ENCODE measurements around the gene OR2T3.
"Not testable (repeated sequence)": the region's sequence is repeated elsewhere in the genome, so short reads cannot be mapped to it uniquely, and the experiment has no call there.

Gene OR2T3, protein sequence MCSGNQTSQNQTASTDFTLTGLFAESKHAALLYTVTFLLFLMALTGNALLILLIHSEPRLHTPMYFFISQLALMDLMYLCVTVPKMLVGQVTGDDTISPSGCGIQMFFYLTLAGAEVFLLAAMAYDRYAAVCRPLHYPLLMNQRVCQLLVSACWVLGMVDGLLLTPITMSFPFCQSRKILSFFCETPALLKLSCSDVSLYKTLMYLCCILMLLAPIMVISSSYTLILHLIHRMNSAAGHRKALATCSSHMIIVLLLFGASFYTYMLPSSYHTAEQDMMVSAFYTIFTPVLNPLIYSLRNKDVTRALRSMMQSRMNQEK

DNA sequence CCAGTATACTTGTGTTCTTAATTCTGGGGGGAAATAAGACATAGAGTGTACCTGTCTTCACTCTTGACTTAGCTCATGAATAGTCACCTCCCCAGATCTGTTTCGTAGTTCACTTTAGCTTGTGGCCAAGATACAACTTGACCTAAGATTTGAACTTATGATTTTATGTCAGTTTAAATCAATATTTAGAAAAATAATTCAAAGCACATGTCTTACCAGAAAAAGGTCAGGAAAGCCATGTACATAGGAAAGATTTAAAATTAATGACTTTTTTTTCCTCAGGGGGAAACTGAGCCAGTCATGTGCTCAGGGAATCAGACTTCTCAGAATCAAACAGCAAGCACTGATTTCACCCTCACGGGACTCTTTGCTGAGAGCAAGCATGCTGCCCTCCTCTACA is at the start of gene OR2T3:
TSS of gene OR2T3 (plus strand) at position 301 of the 400 bp plus-strand sequence. CDS start at position 301, 0 bp downstream.
- not testable (repeated sequence) for DNase-seq

DNA sequence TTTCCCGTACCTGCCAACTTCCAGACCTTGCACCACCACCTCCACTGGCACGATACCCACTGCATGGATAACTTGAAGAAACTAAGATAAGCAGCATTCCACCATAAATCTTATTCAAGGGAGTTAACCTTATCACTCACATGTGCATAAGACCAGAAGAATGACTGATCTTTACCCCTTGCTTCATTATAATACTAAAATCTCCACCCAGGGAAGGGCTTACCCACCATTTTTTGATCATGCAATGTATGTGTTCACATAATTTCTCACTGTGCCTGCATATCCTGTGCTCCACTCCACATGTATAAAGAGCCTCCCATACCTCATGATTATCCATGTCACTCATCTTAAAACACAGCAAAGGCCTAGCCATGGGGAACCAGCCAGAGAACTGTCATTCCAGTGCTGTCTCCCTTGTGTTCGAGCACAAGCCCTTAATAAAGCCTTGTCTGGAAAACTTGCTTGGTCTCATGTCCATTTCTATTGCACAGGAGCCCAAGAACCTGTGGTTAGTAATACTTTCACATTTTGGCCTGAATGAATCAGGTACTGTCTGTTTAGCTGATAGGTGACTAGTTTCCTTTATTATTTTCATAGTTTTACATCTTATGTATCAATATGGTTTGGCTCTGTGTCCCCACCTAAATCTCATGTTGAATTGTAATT is 45.5 kb upstream of the OR2T3 start:
- not testable (repeated sequence) for DNase-seq

DNA sequence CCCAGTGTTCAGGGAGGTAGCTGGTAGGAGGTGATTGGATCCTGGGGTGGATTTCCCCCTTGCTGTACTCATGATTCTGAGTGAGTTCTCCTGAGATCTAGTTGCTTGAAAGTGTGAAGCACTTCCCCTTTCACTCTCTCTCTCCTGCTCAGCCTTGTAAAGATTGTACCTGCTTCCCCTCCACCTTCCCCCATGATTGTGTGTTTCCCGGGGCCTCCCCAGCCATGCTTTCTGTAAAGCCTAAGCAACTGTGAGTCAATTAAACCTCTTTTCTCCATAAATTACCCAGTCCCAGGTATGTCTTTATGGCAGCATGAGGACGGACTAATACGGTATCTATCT is 45.0 kb upstream of the OR2T3 start:
- DNase-seq: not testable (repeated sequence)

DNA sequence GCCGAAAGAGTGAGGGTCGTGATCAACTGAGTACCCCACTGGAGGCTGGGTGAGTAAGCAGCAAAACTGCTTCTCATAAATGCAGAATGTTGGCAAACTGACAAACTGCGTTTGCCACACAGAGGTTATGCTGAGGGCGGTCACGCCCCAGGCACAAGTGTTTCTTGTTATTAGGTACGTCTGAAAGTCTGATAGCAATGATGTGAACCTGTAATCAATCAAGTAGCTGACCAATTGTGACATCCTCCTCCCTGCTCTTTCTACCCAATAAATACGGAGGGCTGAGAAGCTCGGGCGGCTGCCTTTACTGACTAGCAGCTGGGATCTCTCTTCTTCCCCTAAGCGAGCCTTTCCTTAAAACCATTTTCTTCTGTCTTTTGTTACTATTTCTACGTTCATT is 41.5 kb upstream of the OR2T3 start:
- not testable (repeated sequence) for DNase-seq

DNA sequence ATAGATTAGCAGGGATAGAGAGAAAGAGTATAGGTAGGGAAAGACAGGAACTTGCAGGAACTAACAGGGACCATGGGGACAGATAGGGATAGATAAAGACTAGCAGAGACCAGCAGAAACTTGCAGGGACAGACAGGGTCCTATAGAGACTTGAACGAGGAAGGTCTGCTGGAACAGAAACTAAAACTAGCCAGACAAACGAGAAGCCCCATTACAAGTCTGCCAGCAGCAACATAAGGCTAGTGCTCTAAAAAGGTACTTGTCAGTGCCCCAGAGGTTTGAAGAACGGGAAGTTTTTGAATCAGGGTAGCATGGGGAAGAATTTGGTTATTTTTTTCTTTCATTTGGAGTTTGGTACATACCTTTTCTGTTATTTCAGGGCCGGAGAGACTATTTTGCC is 41.0 kb upstream of the OR2T3 start:
- DNase-seq: not testable (repeated sequence)

DNA sequence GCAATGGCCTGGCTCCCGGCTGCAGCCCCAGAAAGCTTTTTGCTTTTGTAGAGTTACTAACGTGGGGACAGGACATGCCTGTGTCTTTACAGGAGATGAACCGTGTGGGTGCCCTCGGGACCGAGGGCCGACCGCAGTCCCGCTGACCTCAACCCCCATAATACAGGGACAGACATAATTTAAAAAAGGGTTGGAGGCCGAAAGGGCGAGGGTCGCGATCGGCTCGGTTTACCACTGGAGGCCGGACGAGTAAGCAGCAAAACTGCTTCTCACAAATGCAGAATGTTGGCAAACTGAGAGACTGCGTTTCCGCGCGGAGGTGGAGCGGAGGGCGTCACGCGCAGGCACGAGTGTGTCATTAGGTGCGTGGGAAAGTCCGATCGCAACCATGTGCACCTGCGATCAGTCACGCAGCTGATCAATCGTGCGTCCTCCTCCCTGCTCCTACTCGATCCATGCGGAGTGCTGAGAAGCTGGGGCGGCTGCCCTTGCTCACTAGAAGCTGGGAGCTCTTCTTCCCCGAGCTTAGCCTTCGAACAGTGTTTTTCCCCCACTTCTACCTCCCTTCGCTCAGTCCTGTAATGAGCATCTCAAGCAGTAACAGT is 39.2 kb upstream of the OR2T3 start:
- DNase-seq: not testable (repeated sequence)

DNA sequence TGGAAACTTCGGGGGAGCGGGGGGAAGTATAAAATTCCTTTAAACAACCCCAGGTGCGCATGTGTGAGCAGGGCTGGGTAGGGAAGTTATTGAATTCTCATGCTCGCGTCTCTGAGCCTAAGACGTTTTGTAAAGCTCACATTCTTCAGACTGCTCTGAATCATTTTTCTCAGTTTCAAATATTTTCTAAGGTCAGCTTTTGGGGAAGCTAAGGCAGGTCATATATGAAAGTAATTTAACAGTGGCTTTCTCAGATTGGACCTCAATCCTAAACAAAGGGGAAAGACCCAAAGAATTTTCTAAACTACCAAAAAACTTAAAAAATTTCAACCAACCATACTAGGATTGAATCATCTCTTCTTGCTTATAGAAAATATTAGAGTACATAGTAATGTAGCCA is 38.2 kb upstream of the OR2T3 start:
- not testable (repeated sequence) for DNase-seq

DNA sequence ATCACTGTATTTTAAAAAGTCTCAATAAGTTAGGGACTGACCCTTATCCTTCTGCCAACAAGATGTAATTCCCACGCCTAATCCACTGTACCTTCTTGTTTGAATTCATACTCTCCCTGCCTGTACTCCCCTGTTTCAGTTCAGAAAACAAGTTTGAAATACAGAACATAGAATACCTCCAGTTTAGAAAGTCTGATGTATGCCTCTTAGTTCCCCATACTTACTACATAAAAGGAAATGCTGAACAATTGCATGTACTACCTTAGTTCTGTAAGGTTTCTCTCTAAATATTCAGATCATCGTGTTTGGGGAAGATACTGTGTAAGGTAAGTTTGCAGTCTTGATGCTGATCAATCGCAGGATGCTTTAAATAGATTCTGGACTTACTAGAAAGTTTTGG is 36.8 kb upstream of the OR2T3 start:
- not testable (repeated sequence) for DNase-seq

DNA sequence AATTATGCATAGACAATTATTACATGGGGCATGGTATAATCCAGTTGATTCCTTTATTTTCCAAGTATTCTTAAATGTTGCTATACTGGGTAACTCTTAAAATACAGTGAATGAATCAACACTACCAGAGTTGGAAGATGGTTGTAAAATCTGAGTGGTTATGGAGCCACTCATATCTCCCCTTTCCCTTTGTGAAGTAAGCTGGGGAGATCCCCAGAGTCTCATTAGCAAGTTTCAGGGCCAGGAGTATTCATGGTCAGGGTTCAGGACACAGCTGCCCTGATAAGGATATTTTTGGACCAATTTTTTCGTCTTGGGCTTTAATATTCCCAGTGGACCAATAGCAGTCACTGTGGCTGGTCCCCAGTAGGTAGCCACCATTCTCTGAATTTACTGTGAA is 34.5 kb upstream of the OR2T3 start:
- DNase-seq: not testable (repeated sequence)

DNA sequence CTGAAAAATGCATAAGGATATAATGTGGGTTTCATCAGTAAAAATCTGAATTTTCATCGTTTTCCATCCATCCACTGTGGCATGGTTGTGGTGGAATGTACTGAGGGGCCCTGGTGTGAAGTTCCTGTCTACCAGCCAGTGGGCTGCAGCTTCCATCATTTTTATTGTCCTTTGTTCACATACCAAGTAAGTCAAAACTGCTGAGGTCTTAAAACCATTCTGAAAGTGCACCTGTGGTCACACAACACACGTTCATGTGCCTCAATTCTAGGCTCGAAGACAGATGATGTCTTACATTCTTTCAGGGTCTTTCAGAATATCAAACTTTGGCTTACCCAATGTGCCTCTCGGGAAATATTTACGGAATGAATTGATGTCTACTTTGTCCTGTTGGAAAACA is 33.9 kb upstream of the OR2T3 start:
- not testable (repeated sequence) for DNase-seq

DNA sequence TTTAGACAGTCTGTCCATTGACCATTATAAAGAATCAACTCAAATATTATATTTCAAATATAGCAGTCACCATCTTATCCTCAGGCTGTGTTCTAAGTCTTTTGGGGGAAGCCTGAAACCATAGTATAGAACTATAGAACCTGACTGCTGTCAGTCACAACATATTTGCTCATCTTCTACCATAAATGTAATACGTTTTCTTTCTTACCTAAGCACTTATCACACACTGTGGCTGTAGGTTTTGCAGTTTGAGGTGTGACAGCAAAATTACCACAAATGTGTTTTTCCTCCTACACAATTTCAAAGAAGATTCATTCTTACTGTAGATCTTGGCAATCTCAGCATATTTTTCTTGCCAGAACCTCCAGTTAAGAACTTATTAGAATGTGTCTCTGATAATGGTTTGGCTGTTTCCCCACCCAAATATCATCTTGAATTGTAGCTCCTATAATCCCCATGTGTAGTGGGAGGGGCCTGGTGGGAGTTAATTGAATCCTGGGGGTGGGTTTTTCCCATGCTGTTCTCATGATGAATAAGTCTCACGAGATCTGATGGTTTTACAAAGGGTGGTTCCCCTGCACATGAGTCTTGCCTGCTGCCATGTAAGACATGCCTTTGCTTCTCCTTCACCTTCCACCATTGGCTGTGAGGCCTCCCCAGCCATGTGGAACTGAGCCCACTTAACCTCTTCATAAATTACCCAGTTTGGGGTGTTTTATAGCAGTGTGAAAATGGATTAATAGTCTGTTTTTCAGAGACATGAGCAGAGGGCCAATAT is 30.5 kb upstream of the OR2T3 start:
- DNase-seq: not testable (repeated sequence)

DNA sequence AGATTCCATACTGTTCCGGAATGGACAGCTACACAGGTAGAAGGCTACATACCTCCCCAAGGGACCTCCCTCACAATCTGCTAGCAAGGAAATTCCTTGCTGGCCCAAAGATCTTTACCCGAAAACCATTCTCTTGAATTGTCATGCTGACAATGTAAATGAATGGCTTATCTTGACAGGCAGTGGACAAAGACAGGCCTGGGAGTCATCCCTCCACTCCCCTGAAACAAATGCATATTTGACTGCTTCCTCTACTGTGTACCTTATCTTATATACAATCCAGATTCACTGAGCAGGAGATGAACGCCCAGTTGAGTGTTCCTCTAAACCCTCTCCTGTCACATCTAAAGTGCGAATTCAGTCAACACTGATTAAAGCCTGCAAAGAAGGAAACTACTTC is 28.5 kb upstream of the OR2T3 start:
- not testable (repeated sequence) for DNase-seq

DNA sequence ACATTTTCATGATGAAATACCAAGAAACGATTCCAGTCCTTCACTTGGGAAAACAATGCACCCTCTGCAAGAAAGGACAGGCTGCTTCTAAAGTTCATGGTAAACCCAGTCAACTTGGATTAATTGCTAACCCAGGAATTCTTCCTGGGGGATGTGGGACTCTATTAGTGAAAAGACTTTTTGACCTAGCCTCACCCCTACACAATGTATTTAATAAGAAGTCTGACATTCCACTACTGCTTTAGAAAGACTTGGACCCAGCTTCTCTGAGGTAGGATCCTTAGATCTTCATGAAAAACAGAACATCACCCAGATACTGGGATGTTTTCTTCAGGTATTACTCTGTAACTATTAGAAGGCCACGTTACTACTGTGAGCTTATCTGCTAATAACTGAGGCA is 27.8 kb upstream of the OR2T3 start, which contains the start of gene OR2T2:
TSS of gene OR2T2 (plus strand) at position 239 of the 400 bp plus-strand sequence. CDS start 7,161 bp downstream, outside the sequence.
- not testable (repeated sequence) for DNase-seq

DNA sequence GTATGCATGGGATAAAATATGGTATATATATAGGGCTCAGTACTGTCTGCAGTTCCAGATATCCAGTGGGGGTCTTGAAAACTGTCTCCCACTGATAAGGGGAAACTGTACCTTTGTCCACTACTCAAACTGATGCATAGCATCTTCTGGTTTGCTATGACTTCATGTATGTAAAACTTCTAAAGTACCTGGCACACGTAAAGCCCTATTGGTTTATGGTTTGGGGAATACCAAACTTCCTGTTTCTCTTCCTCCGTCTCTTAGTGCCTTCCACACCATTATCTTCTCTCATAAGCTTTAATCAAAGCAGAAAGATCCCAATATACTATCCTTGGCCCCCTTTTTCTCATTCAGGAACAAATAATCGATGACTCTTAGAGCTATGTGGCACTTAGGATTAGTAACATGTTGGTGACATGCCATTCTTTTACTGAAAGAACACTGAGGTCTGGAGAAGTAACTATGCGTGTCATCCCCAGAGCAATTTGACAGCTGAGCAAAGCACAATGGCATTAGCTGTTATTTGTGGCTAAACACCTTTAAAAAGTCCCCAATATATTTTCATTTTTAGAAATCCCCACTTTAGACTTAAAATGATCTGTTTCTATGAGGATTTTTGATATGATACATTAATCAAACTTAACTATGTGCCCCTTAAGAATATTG is 24.6 kb upstream of the OR2T3 start:
- not testable (repeated sequence) for DNase-seq

DNA sequence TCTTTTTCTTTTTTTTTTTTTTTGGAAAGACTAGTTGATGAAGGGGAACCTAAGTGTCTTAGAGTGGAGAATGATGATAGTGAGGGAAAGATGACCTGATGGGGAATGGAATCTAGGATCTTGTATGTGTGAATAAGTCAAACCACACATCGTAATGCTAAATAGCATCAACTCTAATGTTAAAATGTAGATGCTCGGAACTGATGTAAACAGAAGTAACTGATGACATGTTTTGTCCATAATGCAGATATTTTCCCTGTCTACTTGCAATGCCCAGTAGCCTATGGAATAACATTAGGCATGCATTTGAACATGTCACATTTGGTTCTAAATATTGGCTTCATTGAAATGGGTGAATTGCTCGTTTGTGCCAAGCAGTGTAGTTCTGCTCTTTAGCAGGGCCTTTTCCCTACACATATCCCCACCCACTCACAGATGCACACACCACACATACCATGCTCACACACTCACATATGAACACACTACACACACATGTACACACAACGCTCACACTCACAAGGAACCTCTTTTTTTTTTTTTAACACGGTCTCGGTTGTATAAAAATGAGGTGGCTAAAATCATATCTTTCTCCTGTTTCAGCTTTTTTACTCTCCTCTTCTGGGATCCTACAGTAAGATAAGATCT is 23.2 kb upstream of the OR2T3 start:
- DNase-seq: not testable (repeated sequence)

DNA sequence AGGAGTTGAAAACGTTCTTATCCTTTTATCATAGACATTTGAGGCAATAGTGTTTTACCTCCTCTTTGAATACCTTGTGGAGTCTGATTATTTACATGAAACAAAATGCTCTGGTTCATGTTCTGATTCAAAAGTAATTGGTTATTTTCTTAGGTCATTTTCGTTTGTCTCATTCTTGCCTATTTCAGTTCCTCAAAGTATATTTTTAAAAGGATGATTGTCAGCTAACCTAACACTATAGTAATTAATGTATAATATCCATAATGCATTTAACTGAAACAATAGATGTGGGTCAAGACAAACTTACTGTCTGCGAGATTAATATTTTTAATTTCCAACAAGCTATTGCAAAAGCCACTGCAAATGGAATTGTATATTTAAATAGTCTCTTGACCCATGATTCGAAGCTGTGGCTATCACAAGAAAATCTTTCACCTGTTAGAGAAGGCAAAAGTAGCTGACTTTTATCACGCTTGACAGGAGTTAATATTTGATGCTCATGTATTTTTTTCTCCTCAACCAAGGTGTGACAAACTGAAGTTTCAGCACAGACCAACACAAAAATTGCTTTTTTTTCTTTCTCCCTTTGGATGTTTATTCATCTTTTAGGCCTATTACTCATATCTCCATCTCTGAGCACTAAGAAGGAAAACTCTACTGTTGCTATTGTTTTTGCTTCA is 22.5 kb upstream of the OR2T3 start:
- DNase-seq: not testable (repeated sequence)

DNA sequence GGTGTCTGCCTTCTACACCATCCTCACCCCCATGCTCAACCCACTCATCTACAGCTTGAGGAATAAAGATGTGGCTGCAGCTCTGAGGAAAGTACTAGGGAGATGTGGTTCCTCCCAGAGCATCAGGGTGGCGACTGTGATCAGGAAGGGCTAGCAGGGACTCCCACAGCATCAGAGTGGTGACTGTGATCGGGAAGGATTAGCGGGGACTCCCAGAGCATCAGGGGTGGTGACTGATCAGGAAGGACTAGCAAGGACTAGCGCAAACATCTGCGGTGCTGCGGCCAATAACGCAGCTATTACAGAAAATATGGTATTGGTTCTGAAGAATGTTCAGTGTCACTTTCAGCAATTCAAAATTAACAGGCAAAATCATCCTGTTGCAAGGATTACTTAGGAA is 19.5 kb upstream of the OR2T3 start:
- DNase-seq: not testable (repeated sequence)

DNA sequence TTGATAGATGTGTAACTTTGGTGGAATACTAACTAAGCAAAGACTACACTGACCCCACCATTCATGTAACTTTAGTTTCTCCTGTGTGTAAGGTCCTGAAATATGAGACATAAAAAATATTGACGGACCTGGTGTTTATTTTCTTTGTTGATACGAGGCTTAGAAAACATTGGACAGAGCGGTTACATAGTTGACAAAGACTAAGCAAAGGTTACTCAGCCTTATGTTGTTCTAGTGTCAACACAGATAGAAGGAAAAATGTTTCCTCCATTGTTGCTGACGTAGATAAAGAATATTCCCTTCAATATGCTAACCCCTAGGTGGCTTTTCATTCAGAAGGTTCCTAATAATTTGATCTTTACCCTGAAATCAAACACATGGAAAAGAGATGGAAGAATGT is 18.1 kb upstream of the OR2T3 start:
- DNase-seq: not testable (repeated sequence)

DNA sequence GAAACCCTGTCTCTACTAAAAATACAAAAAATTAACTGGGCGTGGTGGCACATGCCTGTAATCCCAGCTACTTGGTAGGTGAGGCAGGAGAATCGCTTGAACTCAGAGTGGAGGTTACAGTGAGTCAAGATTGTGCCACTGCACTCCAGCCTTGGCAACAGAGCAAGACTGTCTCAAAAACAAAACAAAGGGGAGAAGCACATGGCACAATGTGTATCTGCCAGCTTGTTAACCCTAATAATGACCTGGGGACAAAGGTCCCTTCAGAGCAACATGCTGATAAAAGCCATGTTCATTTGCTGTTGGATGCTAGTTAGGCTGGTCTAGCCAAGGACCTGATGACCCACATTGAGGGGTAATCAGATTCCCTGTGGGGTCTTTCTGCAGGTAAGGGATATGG is 16.5 kb upstream of the OR2T3 start:
- not testable (repeated sequence) for DNase-seq

DNA sequence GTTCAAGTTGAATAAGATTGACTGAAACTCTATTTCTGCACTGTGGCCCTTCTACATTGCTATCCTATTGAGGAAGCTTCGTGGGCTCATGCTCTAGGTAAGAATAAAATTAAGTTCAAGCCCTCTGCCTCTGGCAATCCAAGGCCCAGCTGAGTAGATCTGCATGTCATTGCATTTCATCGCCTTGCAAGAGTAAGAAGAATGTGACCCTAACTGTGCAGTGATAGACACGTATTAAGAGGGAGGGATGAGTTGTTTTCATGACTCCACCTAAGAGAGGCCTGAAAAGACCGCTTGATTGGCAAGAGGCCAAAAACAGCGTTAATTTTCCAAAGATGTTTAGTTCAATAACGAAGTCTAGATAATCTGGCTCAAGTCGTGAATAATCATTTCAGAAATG is 14.0 kb upstream of the OR2T3 start:
- DNase-seq: not testable (repeated sequence)

DNA sequence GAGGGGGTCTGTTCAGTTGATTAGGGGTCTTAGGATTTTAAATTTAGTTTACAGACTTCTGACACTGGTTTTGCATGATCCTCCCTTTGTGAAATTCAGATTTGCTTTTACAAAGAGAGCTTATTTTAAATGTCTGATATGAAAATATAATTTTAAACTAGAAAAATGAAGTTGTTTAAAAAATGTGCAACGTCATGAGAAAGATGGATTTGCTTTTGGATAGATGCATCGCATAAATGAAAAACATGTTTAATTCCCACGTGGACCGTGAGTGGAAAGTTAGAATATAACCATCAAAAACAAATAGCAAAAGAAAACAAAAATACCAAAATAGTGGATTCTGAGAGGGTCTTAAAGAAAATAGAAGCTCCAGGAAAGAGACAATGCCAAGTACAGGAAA is 2.0 kb upstream of the OR2T3 start:
- no peak for DNase-seq
